Spleen (tissue), 11 donors: ENCODE data around the gene LAMC3. TPM values are rescaled to one million over a fixed set of nuclear protein-coding genes. Genes with fewer than 3 reads are reported as not detected.
"Not testable (repeated sequence)": the region's sequence is repeated elsewhere in the genome, so short reads cannot be mapped to it uniquely, and the experiment has no call there.

ENCODE experiments used
- DNase-seq: peaks from one replicate; pipeline ENCODE4 v3.0.0-alpha.2; 2020
- H3K27ac ChIP-seq, 8 donors: fragments of 200-600 bp; sonication (generic) in 7 of 8; 1 replicate in 4 of 8; 2 replicates in 4 of 8; pipeline versions ENCODE4 v1.5.0 to v1.8.0; 2016 to 2021; ENCODE audit warnings: inconsistent platforms in 4 of 8, mild to moderate bottlenecking in 4 of 8, moderate library complexity in 1 of 8
- H3K27me3 ChIP-seq, 7 donors: fragments of 200-600 bp; sonication (generic) in 6 of 7; replicated peaks in 1 of 7; 1 replicate in 4 of 7; 2 replicates in 3 of 7; pipeline versions ENCODE4 v1.5.0 to v1.8.0; 2016 to 2021; ENCODE audit warnings: inconsistent platforms in 3 of 7, mild to moderate bottlenecking in 1 of 7
- H3K36me3 ChIP-seq, 6 donors: fragments of 200-600 bp; sonication (generic) in 5 of 6; 1 replicate in 4 of 6; 2 replicates in 2 of 6; pipeline versions ENCODE4 v1.5.0 to v1.8.0; 2016 to 2021; ENCODE audit warnings: inconsistent platforms in 2 of 6
- H3K4me1 ChIP-seq, 6 donors: fragments of 200-600 bp; sonication (generic) in 5 of 6; 1 replicate in 3 of 6; 2 replicates in 3 of 6; pipeline versions ENCODE4 v1.5.0 to v1.8.0; 2016 to 2021; ENCODE audit warnings: inconsistent platforms in 3 of 6
- H3K4me3 ChIP-seq, 8 donors: fragments of 200-600 bp; sonication (generic) in 7 of 8; 1 replicate in 4 of 8; 2 replicates in 4 of 8; pipeline versions ENCODE4 v1.5.0 to v1.8.0; 2016 to 2021; ENCODE audit warnings: inconsistent platforms in 4 of 8, mild to moderate bottlenecking in 4 of 8, moderate library complexity in 2 of 8
- H3K9me3 ChIP-seq, 8 donors: fragments of 200-600 bp; sonication (generic) in 7 of 8; 1 replicate in 4 of 8; 2 replicates in 4 of 8; pipeline versions ENCODE4 v1.5.0 to v1.8.0; 2016 to 2021; ENCODE audit warnings: inconsistent platforms in 4 of 8
- POLR2A ChIP-seq, 3 donors: fragments of 450-650 bp; IDR thresholded peaks; one replicate each; pipeline ENCODE4 v1.5.1; 2017; ENCODE audit warnings: antibody characterized with exemption in 3 of 3, mild to moderate bottlenecking in 1 of 3
- POLR2AphosphoS5 ChIP-seq, 3 donors: sonication (generic); formaldehyde crosslinking; IDR thresholded peaks; one replicate each; pipeline ENCODE4 v1.5.1; 2017; ENCODE audit warnings: antibody characterized with exemption in 3 of 3
- WGBS, 5 donors: extraction: QIAGEN DNeasy Blood & Tissue Kit in 3 of 5; methylation state at CpG; one replicate each; pipeline versions ENCODE4 v1.1.5 to v1.1.7; 2013 to 2018; 5-methylcytosine and 5-hydroxymethylcytosine counted together
- intact Hi-C: fragments of 100-400 bp; cut with DNase I; formaldehyde crosslinking; loops from one replicate; pipeline ENCODE4 v1.15.0; 2023; ENCODE audit warnings: low total_unique reads
- polyA plus RNA-seq, 3 donors: library from polyadenylated mRNA; stranded (reverse); fragments of 200-250 nt; gene quantifications; one replicate each; pipeline ENCODE4 v1.2.1, GENCODE V29; 2013
- total RNA-seq, 7 donors: library from RNA; depleted of rRNA in 3 of 7; stranded (reverse); fragments of >200 nt in 3 of 7; fragmentation: NEBNext Ultra II Directional in 4 of 7; extraction: Animal tissue kit (Norgen Biotek cat#: 25700) in 4 of 7; gene quantifications; one replicate each; pipeline versions ENCODE4 v1.1.0 to v1.2.1, GENCODE V29; 2016 to 2021
- TF ChIP-seq, protein P1 (sequence below), 11 experiments: fragments of 200-600 bp in 7 of 11; fragments of 450-650 bp in 4 of 11; sonication (generic) in 4 of 11; IDR thresholded peaks in 8 of 11; conservative IDR thresholded peaks in 3 of 11; 1 replicate in 7 of 11; 2 replicates in 4 of 11; pipeline versions ENCODE4 v1.4.0 to v1.8.0; 2016 to 2021; ENCODE audit warnings: antibody characterized with exemption in 11 of 11, inconsistent platforms in 4 of 11, mild to moderate bottlenecking in 1 of 11
- donor health status: healthy with polysubstance abuse.
- donor health status: DM: no; HTN: no; CAD: no; lungs with moderate emphysema.
- donor health status: DM: no; HTN: no; CAD: no.
- donor health status: Bipolar disorder and iron deficiency.
- donor health status: healthy.
- donor health status: DM: no; HTN: no; CAD: no.
- donor health status: DM: yes; HTN: yes; CAD: no.

LAMC3 gene
- total and polyA plus RNA-seq, 10 donors, result 9.1 to 79.5 (median 34.6) TPM

DNA sequence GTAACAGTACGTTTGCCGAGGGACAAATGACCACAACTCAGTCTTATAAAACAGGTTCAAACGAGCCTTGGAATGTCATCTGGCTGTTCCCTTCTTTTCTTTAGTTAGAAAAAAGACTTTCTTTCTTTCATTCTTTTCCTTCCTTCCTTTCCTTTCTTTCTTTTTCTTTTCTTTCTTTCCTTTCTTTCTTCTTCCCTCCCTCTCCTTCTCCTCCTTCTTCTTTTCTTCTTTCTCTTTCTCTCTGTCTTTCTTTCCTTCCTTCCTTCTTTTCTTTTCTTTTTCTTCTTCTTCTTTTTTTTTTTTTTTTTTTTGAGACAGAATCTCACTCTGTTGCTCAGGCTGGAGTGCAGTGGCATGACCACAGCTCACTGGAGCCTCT is 9.7 kb upstream of the LAMC3 start:
- Histone ChIP-seq H3K4me3 (no peak overlapping the region), H3K36me3 (no peaks in the 10 kb centered on the region), H3K27ac (no peak overlapping the region), H3K27me3 (peaks cover 0 to 60% (median 24%) of the 10 kb centered on the region in 7 donors), H3K4me1 (peaks cover 0 to 17% (median 8%) of the 10 kb centered on the region in 6 donors), H3K9me3 (no peaks in the 10 kb centered on the region)
- TF ChIP-seq, protein P1, sequence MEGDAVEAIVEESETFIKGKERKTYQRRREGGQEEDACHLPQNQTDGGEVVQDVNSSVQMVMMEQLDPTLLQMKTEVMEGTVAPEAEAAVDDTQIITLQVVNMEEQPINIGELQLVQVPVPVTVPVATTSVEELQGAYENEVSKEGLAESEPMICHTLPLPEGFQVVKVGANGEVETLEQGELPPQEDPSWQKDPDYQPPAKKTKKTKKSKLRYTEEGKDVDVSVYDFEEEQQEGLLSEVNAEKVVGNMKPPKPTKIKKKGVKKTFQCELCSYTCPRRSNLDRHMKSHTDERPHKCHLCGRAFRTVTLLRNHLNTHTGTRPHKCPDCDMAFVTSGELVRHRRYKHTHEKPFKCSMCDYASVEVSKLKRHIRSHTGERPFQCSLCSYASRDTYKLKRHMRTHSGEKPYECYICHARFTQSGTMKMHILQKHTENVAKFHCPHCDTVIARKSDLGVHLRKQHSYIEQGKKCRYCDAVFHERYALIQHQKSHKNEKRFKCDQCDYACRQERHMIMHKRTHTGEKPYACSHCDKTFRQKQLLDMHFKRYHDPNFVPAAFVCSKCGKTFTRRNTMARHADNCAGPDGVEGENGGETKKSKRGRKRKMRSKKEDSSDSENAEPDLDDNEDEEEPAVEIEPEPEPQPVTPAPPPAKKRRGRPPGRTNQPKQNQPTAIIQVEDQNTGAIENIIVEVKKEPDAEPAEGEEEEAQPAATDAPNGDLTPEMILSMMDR (IDR thresholded peaks at IDR 0.05 in 8 of 11, conservative IDR thresholded peaks at IDR 0.05 in 3 of 11), result no peak
- TF ChIP-seq POLR2AphosphoS5 (IDR thresholded peaks at IDR 0.05), result no peak
- no peak for TF ChIP-seq POLR2A (IDR thresholded peaks at IDR 0.05)
- WGBS, 5 donors, result 66 to 76% (median 70%) methylated on average over 3 of the region's 3 CpGs
- no peak for DNase-seq
- intact Hi-C loops, result no loop called here

DNA sequence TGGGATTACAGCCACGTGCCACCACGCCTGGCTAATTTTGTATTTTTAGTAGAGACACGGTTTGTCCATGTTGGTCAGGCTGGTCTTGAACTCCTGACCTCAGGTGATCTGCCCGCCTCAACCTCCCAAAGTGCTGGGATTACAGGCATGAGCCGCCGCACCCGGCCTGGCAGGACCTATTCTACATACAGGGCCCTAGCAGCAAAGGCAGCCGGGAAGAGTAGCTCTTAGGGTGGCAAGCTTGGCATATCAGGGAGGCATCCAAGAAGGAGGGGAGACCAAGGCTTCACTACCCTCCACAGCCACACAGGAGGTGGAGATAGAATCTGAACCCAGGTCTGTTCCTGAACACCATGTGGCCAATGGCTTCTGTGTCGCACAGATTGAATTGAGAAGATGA is 8.4 kb upstream of the LAMC3 start:
- H3K27me3 ChIP-seq, result peaks cover 0 to 60% (median 24%) of the 10 kb centered on the region in 7 donors
- H3K4me3 ChIP-seq, intact Hi-C loops, H3K36me3 ChIP-seq, H3K27ac ChIP-seq, H3K9me3 ChIP-seq, DNase-seq: not testable (repeated sequence)
- 90 to 95% (median 93%) methylated on average over 9 of the region's 9 CpGs for WGBS, 5 donors
- peaks cover 0 to 11% (median 2%) of the 10 kb centered on the region in 6 donors for H3K4me1 ChIP-seq

DNA sequence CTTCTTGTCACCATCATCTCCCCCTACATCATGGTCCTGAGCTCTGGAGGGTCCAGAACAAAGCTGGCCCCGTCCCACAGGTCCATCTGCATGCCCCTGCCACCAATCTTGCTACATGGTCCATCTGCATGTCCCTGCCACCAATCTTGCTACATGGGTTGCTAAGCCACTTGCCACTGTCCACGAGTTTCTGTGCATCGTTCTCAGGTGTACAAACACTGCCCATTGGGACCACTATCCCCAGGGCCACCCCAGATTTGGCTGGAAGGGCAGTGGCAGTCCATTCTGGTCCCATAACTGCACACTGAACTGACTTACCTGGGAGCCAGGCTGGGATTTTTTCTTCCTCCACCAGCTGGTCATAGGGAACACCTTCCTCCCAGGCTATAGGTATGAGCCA is 8.0 kb upstream of the LAMC3 start:
- DNase-seq, result no peak
- TF ChIP-seq POLR2AphosphoS5 (IDR thresholded peaks at IDR 0.05), result no peak
- TF ChIP-seq POLR2A (IDR thresholded peaks at IDR 0.05), result no peak
- TF ChIP-seq, protein P1 (IDR thresholded peaks at IDR 0.05 in 8 of 11, conservative IDR thresholded peaks at IDR 0.05 in 3 of 11), result no peak
- WGBS, 5 donors, result 29 to 78% (median 58%) methylated on average over 3 of the region's 3 CpGs
- no peaks in the 10 kb centered on the region for H3K36me3 ChIP-seq
- H3K4me3 ChIP-seq, result no peak overlapping the region
- no peak overlapping the region for H3K27ac ChIP-seq
- H3K4me1 ChIP-seq, result peaks cover 0 to 8% (median 0%) of the 10 kb centered on the region in 6 donors
- intact Hi-C loops, result no loop called here
- H3K9me3 ChIP-seq, result no peaks in the 10 kb centered on the region
- peaks cover 0 to 62% (median 24%) of the 10 kb centered on the region in 7 donors for H3K27me3 ChIP-seq

DNA sequence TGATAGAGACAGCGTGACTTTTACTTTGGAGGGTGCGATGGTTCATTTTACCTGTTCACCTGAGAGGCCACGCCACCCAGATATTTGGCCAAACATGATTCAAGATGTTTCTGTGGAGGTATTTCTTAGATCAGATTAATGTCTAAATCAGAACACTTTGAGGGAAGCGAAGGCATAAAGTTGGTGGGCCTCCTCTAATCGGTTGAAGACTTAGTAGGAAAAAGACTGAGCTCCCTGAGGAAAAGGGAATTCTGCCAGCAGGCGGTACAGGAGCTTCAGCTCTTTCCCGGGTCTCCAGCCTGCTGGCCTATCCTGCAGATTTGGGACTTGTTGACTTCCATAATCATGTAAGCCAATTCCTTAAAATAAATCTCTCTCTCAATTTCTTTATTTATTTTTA is 7.0 kb upstream of the LAMC3 start:
- intact Hi-C loops, result no loop called here
- TF ChIP-seq, protein P1 (IDR thresholded peaks at IDR 0.05 in 8 of 11, conservative IDR thresholded peaks at IDR 0.05 in 3 of 11), result no peak
- TF ChIP-seq POLR2AphosphoS5 (IDR thresholded peaks at IDR 0.05) (no peak), POLR2A (IDR thresholded peaks at IDR 0.05) (no peak)
- Histone ChIP-seq H3K9me3 (no peaks in the 10 kb centered on the region), H3K36me3 (no peaks in the 10 kb centered on the region), H3K27ac (no peak overlapping the region), H3K27me3 (peaks cover 0 to 70% (median 24%) of the 10 kb centered on the region in 7 donors), H3K4me3 (no peak overlapping the region), H3K4me1 (peaks cover 0 to 8% (median 0%) of the 10 kb centered on the region in 6 donors)
- WGBS, 5 donors, result 84 to 96% (median 87%) methylated on average over 7 of the region's 7 CpGs
- DNase-seq, result no peak

DNA sequence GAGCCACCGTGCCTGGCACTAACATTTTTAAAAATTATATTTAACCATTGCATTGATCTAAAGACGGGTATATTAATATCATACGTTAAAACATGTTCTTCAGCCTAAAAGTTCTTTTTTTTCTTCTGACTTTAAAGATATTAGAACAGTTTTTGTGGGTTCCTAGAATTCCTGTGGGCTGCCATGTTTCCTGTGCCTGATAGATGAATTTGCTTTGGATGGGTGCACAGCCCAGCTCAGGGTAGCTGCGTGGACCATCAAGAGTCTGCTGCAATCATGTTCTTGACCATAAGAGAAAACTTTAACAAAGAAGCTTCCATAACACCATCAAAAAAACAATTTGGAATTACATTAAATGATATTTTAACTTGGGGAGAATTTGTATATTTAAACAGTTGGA is 2.4 kb upstream of the LAMC3 start:
- H3K27me3 ChIP-seq, result peaks cover 0 to 70% (median 34%) of the 10 kb centered on the region in 7 donors
- peaks cover 0 to 20% (median 10%) of the 10 kb centered on the region in 6 donors for H3K4me1 ChIP-seq
- H3K9me3 ChIP-seq, result no peaks in the 10 kb centered on the region
- intact Hi-C loops, result no loop called here
- no peak for DNase-seq
- 75 to 82% (median 80%) methylated on average over 4 of the region's 4 CpGs for WGBS, 5 donors
- no peak overlapping the region for H3K4me3 ChIP-seq
- H3K36me3 ChIP-seq, result no peaks in the 10 kb centered on the region
- no peak overlapping the region for H3K27ac ChIP-seq
- no peak for TF ChIP-seq POLR2A (IDR thresholded peaks at IDR 0.05)
- no peak for TF ChIP-seq POLR2AphosphoS5 (IDR thresholded peaks at IDR 0.05)
- TF ChIP-seq, protein P1 (IDR thresholded peaks at IDR 0.05 in 8 of 11, conservative IDR thresholded peaks at IDR 0.05 in 3 of 11), result no peak
